ENCODE measurements around the gene NRROS. TPM values are rescaled to one million over a fixed set of nuclear protein-coding genes. Genes with fewer than 3 reads are reported as not detected.
"Not testable (repeated sequence)": the region's sequence is repeated elsewhere in the genome, so short reads cannot be mapped to it uniquely, and the experiment has no call there.

NRROS gene
- 33.1 and 34.7 TPM in 2 replicates for total RNA-seq

DNA sequence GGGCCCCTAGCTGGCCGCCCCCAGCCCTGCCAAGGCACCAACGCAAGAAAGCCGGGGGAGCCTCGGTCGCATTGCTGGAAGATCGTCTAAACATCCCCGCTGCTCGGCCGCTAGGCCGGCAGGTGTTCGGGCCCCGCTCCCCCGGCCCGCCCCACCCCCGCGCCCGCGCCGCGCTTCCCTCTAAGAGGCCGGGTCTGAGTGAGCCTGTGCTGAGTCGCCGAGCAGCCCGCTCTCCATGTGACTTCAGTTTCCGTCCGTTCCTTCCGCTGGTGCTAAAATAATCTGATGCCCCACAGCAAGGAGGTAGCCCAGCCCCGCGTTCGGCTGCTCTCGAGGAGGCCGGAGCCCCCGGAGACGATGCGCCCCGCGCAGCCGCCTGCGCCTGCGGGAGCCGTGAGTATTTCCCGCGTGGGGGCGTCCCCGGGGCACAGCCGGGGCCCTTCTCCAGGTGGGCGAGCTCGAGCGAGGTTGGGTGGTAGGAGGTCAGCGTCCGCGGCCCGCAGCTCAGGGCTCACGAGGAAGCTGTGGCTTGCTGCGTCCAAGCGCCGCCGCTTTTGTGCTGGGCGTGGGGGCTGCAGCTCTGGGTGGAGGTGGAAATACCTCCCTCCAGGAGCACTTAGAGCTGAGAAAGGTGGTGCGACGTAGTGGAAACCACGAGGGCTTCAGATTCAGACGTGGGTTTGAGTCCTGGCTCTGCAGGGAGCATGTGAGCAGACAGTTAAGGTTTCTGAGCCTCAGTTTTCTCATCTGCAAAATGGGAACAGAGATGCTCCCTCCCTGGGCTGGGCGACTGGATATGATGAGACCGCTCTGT, at the start of gene NRROS:
NRROS (plus strand) TSS at position 212 of the 814 bp plus-strand sequence. CDS start 14,846 bp downstream, outside the sequence.
- intact Hi-C loops (cut with micrococcal nuclease) = loop anchor here (1.0 to 10.0 kb wide), 6 partner anchors 8 to 1095 kb away; partner anchors contain the start of genes BDH1, DLG1 and RUBCN

GRCh38 chr3:196590279-196590678, 49.2 kb upstream of the NRROS start:
- intact Hi-C loops (cut with micrococcal nuclease) = no loop called here

GRCh38 chr3:196596355-196596754, 43.1 kb upstream of the NRROS start:
- intact Hi-C loops (cut with micrococcal nuclease) = loop anchor here (5.0 kb wide), 1 partner anchor 626 kb away; no protein-coding TSS in a partner anchor

DNA sequence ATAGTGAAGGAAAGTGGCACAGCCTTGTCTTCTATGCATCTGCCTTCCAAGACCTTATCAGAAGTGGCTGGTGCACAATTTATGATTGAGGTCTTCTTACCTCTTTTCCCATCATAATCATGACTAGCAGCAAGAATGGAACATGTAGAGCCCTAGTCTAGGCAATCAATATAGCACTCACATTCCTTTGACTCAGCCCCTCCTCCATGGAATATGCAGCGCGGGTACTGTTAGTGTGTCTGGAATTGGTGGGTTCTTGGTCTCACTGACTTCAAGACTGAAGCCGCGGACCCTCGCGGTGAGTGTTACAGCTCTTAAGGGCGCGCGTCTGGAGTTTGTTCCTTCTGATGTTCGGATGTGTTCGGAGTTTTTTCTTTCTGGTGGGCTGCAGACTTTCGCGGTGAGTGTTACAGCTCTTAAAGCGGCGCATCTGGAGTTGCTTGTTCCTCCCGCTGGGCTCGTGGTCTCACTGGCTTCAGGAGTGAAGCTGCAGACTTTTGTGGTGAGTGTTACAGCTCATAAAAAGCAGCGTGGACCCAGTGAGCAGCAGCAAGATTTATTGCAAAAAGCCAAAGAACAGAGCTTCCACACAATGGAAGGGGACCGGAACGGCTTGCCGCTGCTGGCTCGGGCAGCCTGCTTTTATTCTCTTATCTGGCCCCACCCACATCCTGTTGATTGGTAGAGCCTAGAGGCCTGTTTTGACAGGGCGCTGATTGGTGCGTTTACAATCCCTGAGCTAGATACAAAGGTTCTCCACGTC, 41.3 kb upstream of the NRROS start:
- intact Hi-C loops (cut with micrococcal nuclease) = loop anchor here (1.0 to 5.0 kb wide), 2 partner anchors 29 to 624 kb away; no protein-coding TSS in a partner anchor

DNA sequence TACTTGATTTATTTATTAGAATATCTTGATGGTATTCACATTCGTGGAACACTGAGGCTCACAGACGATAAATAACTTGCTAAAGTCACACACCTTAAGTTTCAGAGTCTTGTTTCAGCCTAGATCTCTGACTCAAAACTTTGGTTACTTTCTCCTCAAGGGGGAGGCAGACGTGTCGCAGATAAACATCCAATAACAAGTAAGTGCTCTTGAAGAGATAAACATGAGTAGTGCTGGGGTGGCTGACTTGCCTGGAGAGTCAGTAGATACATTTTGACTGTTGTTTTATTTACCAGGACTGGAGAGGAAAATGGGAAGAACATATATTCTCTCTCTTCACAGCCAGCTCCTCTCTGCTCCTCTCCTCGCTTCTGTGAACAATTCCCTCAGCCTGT, 39.8 kb upstream of the NRROS start:
- intact Hi-C loops (cut with micrococcal nuclease) = loop anchor here (5.0 kb wide), 1 partner anchor 623 kb away; no protein-coding TSS in a partner anchor

DNA sequence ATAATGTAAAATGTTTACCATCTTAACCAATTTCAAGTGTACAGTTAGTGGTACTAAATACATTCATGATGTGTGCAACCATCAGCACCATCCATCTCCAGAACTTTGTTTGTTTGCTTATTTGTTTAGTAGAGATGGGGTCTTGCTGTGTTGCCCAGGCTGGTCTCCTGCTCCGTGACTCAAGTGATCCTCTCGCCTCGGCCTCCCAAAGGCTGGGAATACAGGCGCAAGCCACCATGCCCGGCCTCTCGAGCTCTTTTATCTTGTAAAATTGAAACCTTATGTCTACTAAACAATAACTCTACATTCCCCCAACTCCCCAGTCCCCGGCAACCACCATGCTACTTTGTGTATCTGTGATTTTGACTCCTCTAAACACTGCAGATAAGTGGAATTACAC, 39.1 kb upstream of the NRROS start:
- intact Hi-C loops (cut with micrococcal nuclease) = no loop called here

GRCh38 chr3:196602673-196603072, 36.8 kb upstream of the NRROS start:
- intact Hi-C loops (cut with micrococcal nuclease) = no loop called here

- intact Hi-C loops (cut with micrococcal nuclease) = loop anchor here (1.0 kb wide), 1 partner anchor 339 kb away; the partner anchor contains the start of gene NCBP2
Measured at GRCh38 chr3:196603683-196604082, 35.8 kb upstream of the NRROS start.

DNA sequence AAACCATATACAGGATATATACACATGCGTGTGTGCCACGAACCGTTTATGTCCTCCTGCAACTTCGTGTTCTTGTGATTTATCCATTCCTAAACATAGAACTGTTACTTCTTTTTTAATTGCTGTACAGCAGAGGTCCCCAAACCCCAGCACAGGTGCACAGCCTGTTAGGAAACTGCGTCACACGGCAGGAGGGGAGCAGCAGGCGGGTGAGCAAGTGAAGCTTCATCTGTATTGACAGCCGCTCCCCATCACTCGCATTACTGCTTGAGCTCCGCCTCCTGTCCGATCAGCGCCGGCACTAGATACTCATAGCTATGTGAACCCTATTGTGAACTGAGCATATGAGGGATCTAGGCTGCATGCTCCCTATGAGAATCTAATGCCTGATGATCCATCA, 34.9 kb upstream of the NRROS start:
- intact Hi-C loops (cut with micrococcal nuclease) = loop anchor here (1.0 kb wide), 1 partner anchor 338 kb away; the partner anchor contains the start of gene NCBP2

- intact Hi-C loops (cut with micrococcal nuclease) = loop anchor here (1.0 to 2.0 kb wide), 11 partner anchors 24 to 360 kb away; partner anchors contain the start of genes CEP19, FBXO45, NCBP2 and NRROS
Measured at GRCh38 chr3:196608693-196609092, 30.8 kb upstream of the NRROS start.

DNA sequence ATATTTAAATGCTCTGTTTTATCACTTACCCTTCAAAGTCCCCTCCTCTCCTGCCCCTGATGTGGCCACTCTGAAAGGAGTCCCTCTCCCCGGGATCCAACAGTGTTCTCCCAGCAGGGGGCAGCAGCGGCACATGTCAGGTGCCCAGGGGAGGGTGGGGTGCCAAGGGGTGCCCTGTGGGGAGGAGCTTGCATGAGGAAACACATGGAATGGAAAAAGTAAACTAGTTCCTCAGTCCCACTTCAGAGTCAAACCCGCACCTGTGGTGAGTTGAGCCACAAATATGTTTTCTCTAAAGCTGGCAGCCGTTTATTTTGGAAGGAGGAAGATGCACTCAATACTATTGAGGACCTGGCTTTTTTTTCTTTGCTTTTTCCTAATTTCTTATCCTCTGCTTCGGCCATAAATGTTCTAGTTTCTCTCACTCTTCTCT, 30.1 kb upstream of the NRROS start:
- intact Hi-C loops (cut with micrococcal nuclease) = loop anchor here (1.0 to 2.0 kb wide), 11 partner anchors 23 to 359 kb away; partner anchors contain the start of genes CEP19, FBXO45, NCBP2 and NRROS

DNA sequence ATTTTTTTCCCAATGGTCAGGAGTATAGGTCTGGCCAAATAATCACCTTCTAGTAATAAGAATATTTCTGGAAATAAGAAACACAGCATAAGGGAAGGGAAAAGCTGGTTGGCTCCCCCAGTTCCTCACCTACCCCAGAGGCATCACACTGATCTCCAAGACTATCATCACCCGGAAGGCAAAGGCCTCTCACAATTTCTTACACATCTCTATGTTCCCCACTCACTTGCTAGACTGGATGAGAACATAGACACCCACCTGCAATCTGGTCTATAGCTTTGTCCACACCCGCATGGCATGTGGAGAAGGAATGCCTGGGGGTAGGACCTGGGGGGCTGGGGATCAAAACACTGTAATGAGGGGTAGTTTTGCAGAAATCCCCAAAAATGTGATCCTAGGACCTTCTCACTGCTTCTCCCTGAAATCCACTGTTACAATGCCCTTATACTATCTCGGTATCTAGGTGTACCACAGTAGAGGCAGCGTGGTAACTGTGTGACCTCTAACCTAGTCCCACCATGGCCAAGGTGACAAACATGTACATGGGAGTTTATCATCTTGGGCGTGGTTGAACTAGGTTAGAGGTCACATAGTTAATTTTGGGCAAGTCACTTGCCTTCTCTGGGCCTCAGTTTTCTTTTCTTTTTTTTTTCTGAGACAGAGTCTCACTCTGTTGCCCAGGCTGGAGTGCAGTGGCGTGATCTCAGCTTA, 29.5 kb upstream of the NRROS start:
- intact Hi-C loops (cut with micrococcal nuclease) = loop anchor here (1.0 to 2.0 kb wide), 11 partner anchors 22 to 359 kb away; partner anchors contain the start of genes CEP19, FBXO45, NCBP2 and NRROS

GRCh38 chr3:196611761-196612483, 27.6 kb upstream of the NRROS start:
- intact Hi-C loops (cut with micrococcal nuclease) = no loop called here

- intact Hi-C loops (cut with micrococcal nuclease) = not testable (repeated sequence)
Measured at GRCh38 chr3:196615234-196615633, 24.3 kb upstream of the NRROS start.

DNA sequence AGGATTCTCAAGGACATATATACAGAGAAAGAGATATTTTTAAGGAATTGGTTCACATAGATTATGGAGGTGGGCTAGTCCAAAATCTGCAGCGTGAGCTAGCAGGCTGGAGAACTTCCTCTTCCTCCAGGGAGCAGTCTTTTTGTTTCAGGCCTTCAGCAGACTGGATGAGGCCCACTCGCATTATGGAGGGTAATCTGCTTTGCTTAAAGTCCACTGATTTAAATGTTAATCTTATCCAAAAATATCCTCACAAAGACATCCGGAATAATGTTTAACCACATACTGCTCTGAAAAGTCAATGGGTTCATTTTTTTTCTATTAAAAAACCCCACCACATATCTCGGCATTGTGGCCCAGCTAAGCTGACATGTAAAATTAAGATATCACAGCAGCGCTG, 22.2 kb upstream of the NRROS start:
- intact Hi-C loops (cut with micrococcal nuclease) = no loop called here

DNA sequence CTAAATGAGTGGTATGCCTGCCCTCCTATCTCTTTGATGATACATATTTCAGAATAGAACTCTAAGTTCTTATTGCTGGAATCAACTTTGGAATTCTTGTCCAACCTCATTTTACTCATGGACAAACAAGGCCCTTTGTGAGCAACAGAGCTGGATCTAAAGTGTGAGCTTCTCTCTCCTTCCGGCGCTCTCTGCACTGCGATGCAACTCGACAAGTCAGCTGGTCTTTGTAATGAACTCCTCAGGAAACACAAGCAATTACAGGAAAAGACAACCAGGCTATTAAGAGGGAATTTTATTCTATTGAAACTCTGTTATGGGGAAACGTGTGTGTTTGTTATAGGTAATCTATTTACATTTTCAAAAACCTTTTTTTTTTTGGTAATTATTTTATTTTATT, 20.3 kb upstream of the NRROS start:
- intact Hi-C loops (cut with micrococcal nuclease) = no loop called here

- intact Hi-C loops (cut with micrococcal nuclease) = not testable (repeated sequence)
Measured at GRCh38 chr3:196619627-196620026, 19.9 kb upstream of the NRROS start.

- intact Hi-C loops (cut with micrococcal nuclease) = no loop called here
Measured at GRCh38 chr3:196620161-196620604, 19.3 kb upstream of the NRROS start.

GRCh38 chr3:196620684-196621083, 18.8 kb upstream of the NRROS start:
- intact Hi-C loops (cut with micrococcal nuclease) = no loop called here

GRCh38 chr3:196621611-196622010, 17.9 kb upstream of the NRROS start:
- intact Hi-C loops (cut with micrococcal nuclease) = no loop called here
